H54 (cell line): Measurements from ENCODE around the gene POU6F1.
"Not testable (repeated sequence)": the region's sequence is repeated elsewhere in the genome, so short reads cannot be mapped to it uniquely, and the experiment has no call there.

ENCODE experiments used
- DNase-seq: peaks from one replicate; pipeline ENCODE4 v3.0.0; 2011; ENCODE audit warnings: low spot score, mixed read lengths; ENCODE audit not compliant: insufficient read length
- FAIRE-seq: peaks from 3 replicates; lab custom pipeline; 2011; peaks lifted over from hg19 to GRCh38; lab: Jason Lieb, UNC
- POLR2A ChIP-seq: IDR thresholded peaks from 2 replicates; pipeline ENCODE4 v1.6.1; 2011; ENCODE audit warnings: low read depth, mild to moderate bottlenecking, low read length

Gene POU6F1

GRCh38 chr12:51238510-51239334 is 20.9 kb upstream of the POU6F1 start, which contains the start of gene DAZAP2:
Gene DAZAP2, plus strand, starts transcription at chr12:51238826. Its CDS starts 82 bp downstream, at chr12:51238908.
- peak; percentile 65 for FAIRE-seq
- peak; percentile 42; the same call in 1 of the 2 replicates for TF ChIP-seq POLR2A
- peak; percentile 94 for DNase-seq

GRCh38 chr12:51238037-51238509 is 20.2 kb upstream of the POU6F1 start:
- TF ChIP-seq POLR2A = no peak
- no peak for FAIRE-seq
- DNase-seq = no peak

- TF ChIP-seq POLR2A = no peak
- DNase-seq (no peak), FAIRE-seq (no peak)
These were observed 16.7 kb upstream of the POU6F1 start for GRCh38 chr12:51234530-51234929.

GRCh38 chr12:51232642-51233041 is 14.8 kb upstream of the POU6F1 start:
- DNase-seq (no peak), FAIRE-seq (no peak)
- TF ChIP-seq POLR2A = no peak

- FAIRE-seq (no peak), DNase-seq (no peak)
- no peak for TF ChIP-seq POLR2A
These were observed 11.4 kb upstream of the POU6F1 start for GRCh38 chr12:51229116-51229809.

GRCh38 chr12:51227962-51228361 is 10.1 kb upstream of the POU6F1 start:
- DNase-seq (no peak), FAIRE-seq (no peak)
- TF ChIP-seq POLR2A = no peak

- not testable (repeated sequence) for FAIRE-seq
These were observed 9.2 kb upstream of the POU6F1 start for GRCh38 chr12:51227112-51227511.

GRCh38 chr12:51225771-51226170 is 7.9 kb upstream of the POU6F1 start:
- DNase-seq = no peak
- FAIRE-seq = no peak
- TF ChIP-seq POLR2A = no peak

More at GRCh38 chr12:51227112-51227511, 9.2 kb upstream of the POU6F1 start:
- DNase-seq = not testable (repeated sequence)

- no peak for TF ChIP-seq POLR2A
- FAIRE-seq (no peak), DNase-seq (no peak)
These were observed 7.4 kb upstream of the POU6F1 start for GRCh38 chr12:51225234-51225633.

- no peak for FAIRE-seq
- TF ChIP-seq POLR2A = no peak
- no peak for DNase-seq
These were observed 6.8 kb upstream of the POU6F1 start for GRCh38 chr12:51224625-51225024.

GRCh38 chr12:51222461-51222860 is 4.6 kb upstream of the POU6F1 start:
- FAIRE-seq (no peak), DNase-seq (no peak)
- TF ChIP-seq POLR2A = no peak

- FAIRE-seq = peak; percentile 81
- not testable (repeated sequence) for DNase-seq
These were observed 2.0 kb upstream of the POU6F1 start for GRCh38 chr12:51219857-51220256.

- no peak for TF ChIP-seq POLR2A
- DNase-seq = no peak
- FAIRE-seq = peak; percentile 43
These were observed 1.5 kb upstream of the POU6F1 start for GRCh38 chr12:51219322-51219721.

GRCh38 chr12:51218607-51219161 is 822 bp upstream of the POU6F1 start:
- no peak for FAIRE-seq
- no peak for TF ChIP-seq POLR2A
- DNase-seq = no peak
